Measurements from ENCODE around the gene PAK1IP1. TPM values are rescaled to one million over a fixed set of nuclear protein-coding genes. Genes with fewer than 3 reads are reported as not detected.
"Not testable (repeated sequence)": the region's sequence is repeated elsewhere in the genome, so short reads cannot be mapped to it uniquely, and the experiment has no call there.

PAK1IP1 gene, protein sequence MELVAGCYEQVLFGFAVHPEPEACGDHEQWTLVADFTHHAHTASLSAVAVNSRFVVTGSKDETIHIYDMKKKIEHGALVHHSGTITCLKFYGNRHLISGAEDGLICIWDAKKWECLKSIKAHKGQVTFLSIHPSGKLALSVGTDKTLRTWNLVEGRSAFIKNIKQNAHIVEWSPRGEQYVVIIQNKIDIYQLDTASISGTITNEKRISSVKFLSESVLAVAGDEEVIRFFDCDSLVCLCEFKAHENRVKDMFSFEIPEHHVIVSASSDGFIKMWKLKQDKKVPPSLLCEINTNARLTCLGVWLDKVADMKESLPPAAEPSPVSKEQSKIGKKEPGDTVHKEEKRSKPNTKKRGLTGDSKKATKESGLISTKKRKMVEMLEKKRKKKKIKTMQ
- total RNA-seq = 10 to 100 TPM in 1 of 2 donors, 1 to 10 TPM in 1; 9.0 to 14.9 TPM
- long read RNA-seq, transcript PAK1IP1-201 (10 exons, 1,800 nt) = major isoform, 10 of 17 reads
- long read RNA-seq, partial matches to known transcripts = 0 of 17 reads
- long read RNA-seq, other reads (novel, unspliced or antisense) = 7 of 17 reads

DNA sequence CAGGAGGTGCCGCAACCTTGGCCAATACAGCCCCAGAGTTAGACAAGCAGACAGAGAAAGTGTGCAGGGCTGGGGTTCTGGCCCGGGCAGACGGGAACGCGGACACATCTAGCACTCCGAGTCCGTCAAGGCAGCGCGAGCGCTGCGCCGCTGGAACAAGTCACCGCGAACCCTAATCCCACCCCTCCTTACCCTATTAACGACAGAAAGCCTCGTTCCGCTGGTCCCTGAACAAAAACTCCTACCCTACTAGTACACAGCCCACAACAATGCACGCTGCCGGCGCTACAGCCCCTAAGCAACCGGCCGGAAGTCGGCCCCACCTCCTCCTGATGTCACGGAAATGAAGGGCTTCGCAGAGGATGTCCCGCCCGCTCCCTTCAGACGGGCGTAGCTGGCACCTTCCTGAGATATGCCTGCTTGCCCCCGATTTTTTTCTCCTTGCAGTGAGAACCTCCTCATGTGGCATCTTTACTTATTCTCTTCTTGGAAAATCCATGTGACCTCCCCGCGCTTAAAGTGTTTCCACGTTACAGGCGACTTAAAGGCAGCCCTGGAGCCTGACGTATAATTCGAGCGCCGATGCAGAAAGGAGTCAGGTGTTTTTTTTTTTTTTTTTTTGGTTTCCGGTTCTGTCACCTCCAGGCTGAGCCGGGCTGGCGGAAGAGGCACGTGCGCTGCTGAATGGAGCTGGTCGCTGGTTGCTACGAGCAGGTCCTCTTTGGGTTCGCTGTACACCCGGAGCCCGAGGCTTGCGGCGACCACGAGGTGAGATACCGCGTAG lies at the start of gene PAK1IP1, which contains the start of gene C6orf52:
Gene PAK1IP1, plus strand, starts transcription at position 671 of the 784 bp plus-strand sequence. Its CDS starts 14 bp downstream, at position 685.
Gene C6orf52, minus strand, starts transcription at position 315 of the 784 bp plus-strand sequence. CDS start 7,066 bp downstream, outside the sequence.
- peak; percentile 95 for DNase-seq
- intact Hi-C loops (cut with DNase I) = loop anchor here in 1 of 2 donors (2.0 to 5.0 kb wide), 3 partner anchors 28 to 182 kb away; partner anchors contain the start of genes TMEM14B and TMEM14C

DNA sequence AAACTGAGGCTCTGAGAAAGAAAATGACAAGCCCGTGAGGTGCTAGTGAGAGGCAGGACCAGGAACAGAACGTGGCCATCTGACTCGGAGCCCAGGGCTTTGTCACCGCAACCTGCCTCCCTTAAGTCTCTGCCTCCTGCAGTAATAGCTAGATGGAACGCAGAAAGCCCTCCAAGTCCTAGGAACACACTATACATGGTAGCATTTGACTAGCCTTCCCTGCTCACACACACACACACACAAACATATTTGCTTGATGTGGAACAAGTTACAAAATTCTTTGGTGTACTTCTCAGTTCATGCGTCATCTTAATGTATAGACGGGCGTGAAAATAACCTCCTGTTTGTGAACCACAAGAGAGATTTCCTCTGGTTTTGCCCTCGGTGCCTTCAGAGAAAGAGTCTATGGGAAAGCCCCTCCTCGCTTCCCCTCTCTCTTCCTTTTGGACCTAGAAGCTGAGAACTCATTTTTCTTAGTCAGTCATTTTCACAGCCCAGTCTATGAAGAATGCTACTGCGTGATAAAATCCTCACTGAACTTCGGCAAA lies 39.2 kb upstream of the PAK1IP1 start:
- no peak for DNase-seq
- no peak for ATAC-seq
- intact Hi-C loops (cut with DNase I) = no loop called here

More for the DNA sequence above, at the start of gene PAK1IP1, which contains the start of gene C6orf52:
- ATAC-seq = peak; percentile 99

DNA sequence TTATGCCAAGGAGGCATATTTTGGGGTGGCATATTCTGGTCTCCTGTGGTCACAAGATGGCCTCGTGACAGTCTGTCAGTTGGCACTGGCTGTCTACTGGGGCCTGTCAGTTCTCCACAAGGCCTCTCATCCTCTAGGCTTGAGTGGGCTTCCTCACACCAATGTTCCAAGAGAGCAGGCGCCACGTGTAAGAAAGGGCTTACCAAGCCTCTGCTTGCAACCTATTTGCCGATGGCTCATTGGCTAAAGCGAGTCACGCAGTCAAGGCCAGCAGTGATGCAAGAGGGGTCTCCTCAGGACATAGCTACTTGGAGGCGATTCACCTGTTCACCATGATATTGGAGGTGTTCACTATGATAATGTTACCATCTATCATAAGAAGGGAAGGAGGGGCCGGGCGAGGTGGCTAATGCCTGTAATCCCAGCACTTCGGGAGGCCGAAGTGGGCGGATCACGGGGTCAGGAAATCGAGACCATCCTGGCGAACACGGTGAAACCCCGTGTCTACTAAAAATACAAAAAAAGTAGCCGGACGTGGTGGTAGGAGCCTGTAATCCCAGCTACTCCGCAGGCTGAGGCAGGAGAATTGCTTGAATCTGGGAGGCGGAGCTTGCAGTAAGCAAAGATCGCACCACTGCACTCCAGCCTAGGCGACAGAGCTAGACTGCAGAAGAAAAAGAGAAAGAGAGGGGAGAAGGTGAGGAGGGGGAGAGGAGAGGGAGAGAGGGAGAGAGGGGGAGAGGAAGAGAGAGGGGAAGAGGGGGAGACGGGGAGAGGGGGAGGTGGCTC lies 35.7 kb upstream of the PAK1IP1 start:
- ATAC-seq = no peak
- DNase-seq = no peak
- intact Hi-C loops (cut with DNase I) = loop anchor here in 1 of 2 donors (1.0 kb wide), 1 partner anchor 14 kb away; no protein-coding TSS in a partner anchor

DNA sequence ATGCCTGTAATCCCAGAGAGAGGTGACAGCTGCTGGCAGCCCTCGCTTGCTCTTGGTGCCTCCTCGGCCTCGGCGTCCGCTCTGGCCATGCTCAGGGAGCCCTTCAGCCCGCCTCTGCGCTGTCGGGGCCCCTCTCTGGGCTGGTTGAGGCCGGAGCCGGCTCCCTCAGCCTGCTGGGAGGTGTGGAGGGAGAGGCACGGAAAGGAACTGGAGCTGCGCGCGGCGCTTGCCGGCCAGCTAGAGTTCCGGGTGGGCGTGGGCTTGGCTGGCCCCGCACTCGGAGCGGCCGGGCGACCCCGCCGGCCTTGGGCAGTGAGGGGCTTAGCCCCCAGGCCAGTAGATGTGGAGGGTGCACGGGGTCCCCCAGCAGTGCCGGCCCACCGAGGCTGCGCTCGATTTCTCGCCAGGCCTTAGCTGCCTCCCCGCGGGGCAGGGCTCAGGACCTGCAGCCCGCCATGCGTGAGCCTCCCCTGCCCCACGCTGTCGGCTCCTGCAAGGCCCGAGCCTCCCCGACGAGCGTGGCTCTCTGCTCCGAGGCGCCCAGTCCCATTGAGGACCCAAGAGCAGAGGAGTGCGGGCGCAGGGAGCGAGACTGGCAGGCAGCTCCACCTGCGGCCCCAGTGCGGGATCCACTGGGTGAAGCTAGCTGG lies 34.9 kb upstream of the PAK1IP1 start:
- DNase-seq = peak; percentile 22
- intact Hi-C loops (cut with DNase I) = no loop called here
- ATAC-seq = peak in 1 of 2 donors; percentile 42

DNA sequence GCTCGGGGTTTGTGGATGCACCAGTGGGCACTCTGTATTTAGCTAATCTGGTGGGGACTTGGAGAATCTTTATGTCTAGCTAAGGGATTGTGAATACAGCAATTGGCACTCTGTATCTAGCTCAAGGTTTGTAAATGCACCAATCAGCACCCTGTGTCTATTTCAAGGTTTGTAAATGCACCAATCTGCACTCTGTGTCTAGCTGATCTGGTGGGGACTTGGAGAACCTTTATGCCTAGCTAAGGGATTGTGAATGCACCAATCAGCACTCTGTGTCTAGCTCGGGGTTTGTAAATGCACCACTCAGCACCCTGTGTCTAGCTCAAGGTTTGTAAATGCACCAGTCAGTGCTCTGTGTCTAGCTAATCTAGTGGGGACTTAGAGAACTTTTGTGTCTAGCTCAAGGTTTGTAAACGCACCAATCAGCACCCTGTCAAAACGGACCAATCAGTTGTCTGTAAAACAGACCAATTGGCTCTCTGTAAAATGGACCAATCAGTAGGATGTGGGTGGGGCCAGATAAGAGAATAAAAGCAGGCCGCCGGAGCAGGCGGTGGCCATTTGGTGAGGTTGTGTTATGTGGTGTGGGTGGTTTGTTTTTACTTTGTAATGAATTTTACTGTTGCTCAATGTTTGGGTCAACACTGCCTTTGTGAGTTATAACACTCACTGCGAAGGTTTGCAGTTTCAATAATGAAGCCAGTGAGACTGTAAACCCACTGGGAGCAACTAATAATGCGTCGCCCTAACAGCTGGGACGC lies 34.2 kb upstream of the PAK1IP1 start:
- ATAC-seq; intact Hi-C loops (cut with DNase I); DNase-seq: not testable (repeated sequence)

DNA sequence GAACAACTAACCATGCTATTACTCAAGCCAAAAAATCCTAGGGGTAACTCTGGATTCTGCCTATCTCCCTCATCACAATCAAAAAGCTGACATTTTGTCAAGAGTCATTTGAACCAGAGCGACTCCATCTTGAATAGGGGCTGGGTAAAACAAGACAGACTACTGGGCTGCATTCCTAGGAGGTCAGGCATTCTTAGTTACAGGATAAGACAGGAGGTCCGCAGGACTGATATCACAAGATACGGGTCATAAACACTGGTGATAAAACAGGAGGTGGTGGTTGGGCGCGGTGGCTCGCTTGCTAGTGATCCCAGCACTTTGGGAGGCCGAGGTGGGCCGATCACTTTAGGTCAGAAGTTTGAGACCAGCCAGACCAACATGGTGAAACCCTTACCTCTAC lies 32.6 kb upstream of the PAK1IP1 start:
- no peak for ATAC-seq
- intact Hi-C loops (cut with DNase I) = no loop called here

DNA sequence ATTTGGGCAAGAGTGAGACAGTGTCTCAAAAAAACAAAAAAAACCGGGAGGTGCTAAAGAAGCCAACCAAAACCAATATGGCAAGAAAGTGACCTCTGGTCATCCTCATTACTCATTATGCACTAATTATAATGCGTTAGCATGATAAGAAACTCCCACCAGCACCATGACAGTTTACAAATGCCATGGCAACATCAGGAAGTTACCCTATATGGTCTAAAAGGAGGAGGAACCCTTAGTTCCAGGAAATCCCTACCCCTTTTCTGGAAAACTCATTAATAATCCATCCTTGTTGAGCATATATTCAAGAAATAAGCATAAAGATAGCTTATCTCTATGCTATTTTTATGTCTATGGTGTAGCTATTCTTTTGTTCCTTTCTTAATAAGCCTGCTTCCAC lies 32.0 kb upstream of the PAK1IP1 start:
- ATAC-seq = no peak
- intact Hi-C loops (cut with DNase I) = no loop called here
- DNase-seq = no peak

More for the DNA sequence above, 32.6 kb upstream of the PAK1IP1 start:
- DNase-seq = no peak

DNA sequence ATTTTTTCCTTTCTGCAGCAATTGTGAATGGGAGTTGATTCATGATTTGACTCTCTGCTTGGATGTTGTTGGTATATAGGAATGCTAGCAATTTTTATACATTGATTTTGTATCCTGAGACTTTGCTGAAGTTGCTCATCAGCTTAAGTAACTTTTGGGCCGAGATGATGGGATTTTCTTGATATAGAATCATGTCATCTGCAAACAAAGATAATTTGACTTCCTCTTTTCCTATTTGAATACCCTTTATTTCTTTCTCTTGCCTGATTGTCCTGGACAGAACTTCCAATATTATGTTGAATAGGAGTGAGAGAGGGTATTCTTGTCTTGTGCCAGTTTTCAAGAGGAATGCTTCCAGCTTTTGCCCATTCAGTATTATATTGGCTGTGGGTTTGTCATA lies 29.2 kb upstream of the PAK1IP1 start:
- DNase-seq; intact Hi-C loops (cut with DNase I); ATAC-seq: not testable (repeated sequence)

DNA sequence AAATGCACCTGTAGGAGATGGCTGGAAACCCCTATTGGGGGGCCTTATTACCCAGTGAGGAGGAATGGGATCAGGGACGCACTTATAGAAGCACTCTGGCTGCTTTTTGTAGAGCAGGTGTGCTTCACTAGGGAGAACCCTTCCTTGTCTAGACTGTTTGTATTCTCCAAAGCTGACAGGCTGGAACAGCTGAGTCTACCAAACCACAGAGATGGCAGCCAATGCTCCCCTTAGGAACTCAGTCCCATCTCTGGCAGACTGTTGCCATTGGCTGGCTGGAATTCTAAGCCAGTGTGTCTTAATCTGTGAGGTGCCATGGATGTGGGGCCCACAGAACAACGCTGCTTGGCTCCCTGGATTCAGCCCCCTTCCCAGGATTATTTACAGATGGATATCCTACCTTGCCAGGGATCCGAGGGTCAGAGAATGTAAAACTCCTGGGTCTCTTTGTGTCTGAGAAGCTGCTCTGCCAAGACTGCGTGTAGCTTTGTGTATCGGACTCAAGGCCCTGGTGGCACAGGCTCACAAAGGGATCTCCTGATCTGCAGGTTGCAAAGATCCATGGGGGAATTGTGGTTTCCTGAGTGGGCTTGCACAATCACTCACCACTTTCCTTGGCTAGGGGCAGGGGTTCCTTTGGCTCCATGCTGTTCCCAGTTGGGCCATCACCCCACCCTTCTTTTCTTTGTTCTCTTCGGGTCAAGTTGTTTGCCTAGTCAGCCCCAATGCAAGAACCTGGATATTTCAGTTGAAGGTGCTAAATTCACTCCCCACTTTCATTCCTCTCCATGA lies 26.4 kb upstream of the PAK1IP1 start:
- intact Hi-C loops (cut with DNase I) = no loop called here
- DNase-seq (no peak), ATAC-seq (no peak)

DNA sequence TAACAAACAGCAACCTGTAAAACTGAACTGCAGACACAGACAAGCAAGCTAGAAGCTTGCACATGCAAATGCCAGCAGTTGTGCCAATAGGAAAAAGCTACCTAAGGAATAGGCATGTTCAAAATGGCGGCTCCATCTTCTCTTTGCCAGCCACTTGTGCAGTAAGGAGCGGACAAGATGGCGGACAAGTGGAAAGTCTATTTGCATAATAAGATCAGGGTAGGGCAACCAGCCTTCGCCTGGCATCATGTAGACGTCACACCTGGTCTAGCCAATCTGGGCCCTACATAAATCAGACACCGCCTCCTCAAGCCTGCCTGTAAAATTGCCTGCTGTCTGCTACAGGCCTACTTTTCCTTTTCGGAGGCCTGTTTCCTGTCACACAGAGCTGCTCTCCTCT lies 18.4 kb upstream of the PAK1IP1 start:
- no peak for DNase-seq
- intact Hi-C loops (cut with DNase I) = no loop called here
- ATAC-seq = no peak

DNA sequence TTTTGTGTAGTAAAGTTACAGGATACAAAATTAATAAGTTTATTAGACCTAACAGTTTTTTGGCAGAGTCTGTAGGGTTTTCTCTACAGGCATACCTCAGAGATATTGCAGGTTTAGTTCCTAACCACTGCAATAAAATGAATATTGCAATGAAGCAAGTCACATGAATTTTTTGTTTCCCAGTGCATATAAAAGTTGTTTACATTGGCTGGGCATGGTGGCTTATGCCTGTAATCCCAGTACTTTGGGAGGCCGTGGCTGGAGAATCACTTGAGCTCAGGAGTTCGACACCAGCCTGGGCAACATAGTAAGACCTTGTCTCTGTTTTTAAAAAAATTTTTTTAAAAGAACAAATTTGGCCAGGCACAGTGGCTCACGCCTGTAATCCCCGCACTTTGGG lies 16.3 kb upstream of the PAK1IP1 start:
- DNase-seq (no peak), ATAC-seq (no peak)
- intact Hi-C loops (cut with DNase I) = no loop called here

DNA sequence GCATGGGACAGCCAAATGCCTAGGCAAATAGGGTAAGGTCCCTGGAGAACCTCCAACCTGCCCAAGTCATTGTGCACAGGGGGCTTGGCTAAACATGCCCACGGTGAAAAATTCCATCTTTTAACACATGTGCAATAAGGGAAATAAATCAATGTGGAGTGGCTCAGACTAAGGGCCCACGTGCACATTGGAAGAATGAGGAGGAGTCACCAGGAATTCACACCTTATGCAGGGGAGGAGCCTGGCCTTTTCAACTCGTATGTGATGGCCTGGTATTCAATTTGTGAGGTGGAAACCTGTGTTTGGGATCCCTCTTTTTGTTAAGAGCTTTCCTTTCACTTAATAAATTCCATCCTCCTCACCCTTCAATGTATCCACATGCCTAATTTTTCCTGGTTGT lies 13.0 kb upstream of the PAK1IP1 start:
- DNase-seq (no peak), ATAC-seq (no peak)
- intact Hi-C loops (cut with DNase I) = no loop called here

DNA sequence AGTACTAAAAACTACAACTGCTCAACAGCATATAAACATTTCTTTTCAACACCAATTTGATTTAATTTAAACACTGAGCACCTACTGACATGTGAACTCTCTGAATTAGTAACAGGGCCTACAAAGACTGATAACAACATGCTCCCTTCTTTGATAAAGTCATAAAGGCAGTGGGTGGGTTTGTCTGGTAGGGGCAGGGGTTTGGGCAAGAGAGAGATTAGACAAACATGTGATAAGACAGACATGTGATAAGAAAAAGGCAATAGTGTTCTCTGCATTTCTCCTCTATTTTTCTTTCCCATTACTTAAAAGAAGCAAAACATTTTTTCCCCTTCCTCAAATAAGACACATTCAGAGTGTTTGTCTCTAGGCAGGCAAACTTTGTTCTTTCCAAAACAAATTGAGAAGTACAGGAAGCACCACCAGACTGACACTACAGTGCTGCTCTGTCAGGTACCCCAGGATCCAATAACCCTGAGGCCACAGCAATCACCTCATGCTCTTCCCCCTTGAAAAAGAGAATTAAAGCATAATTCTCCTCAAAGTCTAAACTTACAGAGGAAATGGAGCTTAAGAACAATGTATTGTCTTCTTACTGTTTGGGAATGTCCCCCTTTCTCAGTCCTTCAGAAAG lies 12.3 kb upstream of the PAK1IP1 start:
- DNase-seq (no peak), ATAC-seq (no peak)
- intact Hi-C loops (cut with DNase I) = no loop called here

DNA sequence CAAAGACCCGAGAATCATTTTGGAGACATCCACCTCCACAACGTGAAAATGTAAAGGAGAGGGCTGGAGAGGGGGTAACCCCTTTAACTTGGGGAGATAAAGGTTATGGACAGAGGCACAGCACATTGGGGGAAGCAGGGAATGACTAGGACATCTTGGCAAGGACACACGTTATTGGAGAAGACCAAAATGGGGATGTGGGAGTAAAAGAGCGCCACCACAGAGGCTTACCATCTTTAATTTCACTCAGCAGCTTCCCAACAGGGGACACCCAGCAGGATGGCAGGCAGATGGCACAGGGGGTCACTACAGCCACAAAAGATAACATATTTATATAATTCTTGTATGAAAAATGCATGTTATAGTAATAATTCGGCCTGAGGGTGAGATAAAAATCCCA lies 10.2 kb upstream of the PAK1IP1 start:
- DNase-seq (no peak), ATAC-seq (no peak)
- intact Hi-C loops (cut with DNase I) = no loop called here

DNA sequence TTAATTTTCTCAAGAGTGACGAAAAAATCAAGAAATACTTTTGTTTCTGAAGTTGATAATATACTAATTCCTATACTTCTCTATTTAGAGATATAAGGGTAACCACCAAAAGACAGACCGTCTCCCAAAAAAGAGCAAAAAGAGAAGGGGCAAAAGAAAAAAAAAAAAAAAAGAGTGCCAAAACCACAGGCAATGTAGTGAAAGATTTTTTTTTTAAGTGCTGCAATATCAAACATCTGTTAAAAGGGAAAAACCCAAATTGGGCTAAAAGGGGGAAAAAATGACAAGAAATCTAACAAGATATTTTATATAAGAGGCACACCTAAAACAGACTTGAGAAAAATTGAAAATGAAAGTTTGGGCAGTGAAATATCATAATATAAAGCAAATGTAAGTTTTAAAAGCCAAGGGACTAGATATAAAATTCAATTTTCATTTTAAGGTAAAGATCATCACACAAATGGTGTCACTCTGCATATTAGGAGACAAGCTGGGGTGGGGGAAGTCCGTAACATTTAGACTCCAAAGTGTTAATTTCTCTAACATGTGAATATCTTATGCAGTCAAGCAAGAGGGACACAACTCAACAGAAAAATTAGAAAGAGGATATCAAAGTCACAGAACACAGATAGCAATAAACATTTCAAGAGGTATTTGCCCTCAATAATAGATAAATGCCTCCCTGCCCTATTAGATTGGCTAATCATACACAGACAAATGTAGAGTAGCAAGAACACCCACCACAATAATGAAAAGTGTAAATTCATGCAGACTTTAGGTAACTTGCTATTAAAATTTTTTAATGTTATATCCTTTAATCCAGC lies 9.5 kb upstream of the PAK1IP1 start:
- intact Hi-C loops (cut with DNase I) = no loop called here
- DNase-seq = no peak
- no peak for ATAC-seq
